A172 (cell line): ENCODE measurements around the gene ARHGEF7. TPM values are rescaled to one million over a fixed set of nuclear protein-coding genes. Genes with fewer than 3 reads are reported as not detected.
A peak's percentile ranks its signal among the peaks of the same experiment; 100 is the strongest.

Experiments used
- DNase-seq: peaks from one replicate; pipeline ENCODE4 v3.0.0-alpha.2; 2015; ENCODE audit warnings: low spot score
- total RNA-seq: library from RNA; depleted of rRNA; stranded (reverse); fragments of >200 nt; shearing (Covaris generic); gene quantifications from 2 replicates; pipeline ENCODE4 v1.2.3, GENCODE V29; 2014

The ARHGEF7 gene
- total RNA-seq, 1 experiment from 2014 or later: 26.9 TPM

DNA sequence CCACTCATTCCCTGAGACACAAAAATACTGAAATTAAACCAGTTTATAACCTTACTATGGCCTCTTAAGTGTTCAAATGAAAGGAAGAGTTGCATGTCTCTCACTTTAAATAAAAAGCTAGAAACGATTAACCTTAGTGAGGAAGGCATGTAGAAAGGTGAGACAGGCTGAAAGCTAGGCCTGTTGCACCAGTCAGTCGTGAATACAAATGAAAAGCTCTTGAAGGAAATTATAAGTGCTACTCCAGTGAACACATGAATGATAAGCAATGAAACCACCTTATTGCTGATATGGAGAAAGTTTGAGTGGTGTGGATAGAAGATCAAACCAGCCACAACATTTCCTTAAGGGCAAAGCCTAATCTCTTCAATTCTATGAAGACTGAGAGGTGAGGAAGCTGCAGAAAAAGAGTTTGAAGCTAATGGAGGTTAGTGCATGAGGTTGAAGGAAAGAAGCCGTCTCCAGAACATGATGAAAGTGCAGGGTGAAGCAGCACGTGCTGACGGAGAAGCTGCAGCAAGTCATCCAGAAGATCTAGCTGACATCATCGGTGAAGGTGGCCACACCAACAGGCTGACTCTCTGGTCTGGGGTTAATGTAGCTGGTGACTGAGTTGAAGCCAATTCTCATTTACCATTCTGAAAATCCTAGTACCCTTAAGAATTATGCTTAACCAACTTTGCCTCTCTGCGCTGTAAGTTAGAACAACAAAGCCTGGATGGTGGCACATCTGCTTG, 110.9 kb downstream of the ARHGEF7 start:
- no peak for DNase-seq

DNA sequence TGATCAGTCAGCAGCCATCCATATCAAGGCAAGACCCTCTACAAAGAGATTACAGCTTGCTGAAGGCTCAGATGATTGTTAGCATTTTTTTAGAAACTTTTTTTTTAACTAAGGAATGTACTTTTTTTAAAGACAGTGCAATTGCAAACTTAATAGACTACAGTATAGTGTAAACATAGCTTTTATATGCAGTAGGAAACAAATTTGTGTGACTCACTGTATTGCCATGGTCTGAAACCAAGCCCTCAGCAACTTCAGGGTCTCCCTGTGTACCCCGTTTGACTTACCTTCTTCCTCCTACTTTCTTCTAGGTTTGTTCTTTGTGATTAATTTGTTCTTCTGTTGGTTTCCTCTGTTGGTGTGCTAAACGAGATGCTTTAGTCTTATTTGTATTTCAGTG, 112.3 kb downstream of the ARHGEF7 start:
- no peak for DNase-seq

- DNase-seq: peak; percentile 7
Measured at GRCh38 chr13:111228262-111229144, 113.4 kb downstream of the ARHGEF7 start.

DNA sequence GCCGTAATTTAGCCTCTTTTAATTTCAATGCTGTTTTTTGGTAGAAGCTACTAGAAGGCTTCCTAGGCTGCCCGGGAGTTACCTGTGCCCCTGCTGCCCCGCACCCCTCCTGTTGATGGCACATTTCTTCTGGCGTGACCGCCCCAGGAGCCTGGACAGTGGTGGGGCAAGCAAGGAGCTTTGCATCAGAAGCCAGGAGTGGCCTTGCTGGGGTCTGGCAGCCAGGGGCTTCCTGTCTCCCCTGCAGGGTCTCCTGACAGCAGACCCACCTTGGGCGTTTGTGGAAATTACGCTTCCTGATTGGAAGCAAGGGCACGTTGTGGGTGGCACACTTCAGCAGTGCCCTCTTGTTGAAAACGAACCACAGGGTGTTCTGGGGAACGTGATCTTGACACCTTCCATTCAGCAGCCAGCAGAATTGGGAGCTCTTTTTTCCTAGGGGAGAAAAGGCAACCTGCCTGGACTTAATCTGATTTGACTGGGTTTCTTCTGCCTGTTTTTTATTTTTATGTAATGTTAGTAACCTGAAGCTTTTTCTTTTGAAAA, 115.3 kb downstream of the ARHGEF7 start:
- DNase-seq: no peak

- DNase-seq: no peak
Measured at GRCh38 chr13:111232191-111232590, 117.1 kb downstream of the ARHGEF7 start.

- no peak for DNase-seq
Measured at GRCh38 chr13:111233080-111233479, 118.0 kb downstream of the ARHGEF7 start.

- DNase-seq: no peak
Measured at GRCh38 chr13:111239764-111240670, 124.9 kb downstream of the ARHGEF7 start.

DNA sequence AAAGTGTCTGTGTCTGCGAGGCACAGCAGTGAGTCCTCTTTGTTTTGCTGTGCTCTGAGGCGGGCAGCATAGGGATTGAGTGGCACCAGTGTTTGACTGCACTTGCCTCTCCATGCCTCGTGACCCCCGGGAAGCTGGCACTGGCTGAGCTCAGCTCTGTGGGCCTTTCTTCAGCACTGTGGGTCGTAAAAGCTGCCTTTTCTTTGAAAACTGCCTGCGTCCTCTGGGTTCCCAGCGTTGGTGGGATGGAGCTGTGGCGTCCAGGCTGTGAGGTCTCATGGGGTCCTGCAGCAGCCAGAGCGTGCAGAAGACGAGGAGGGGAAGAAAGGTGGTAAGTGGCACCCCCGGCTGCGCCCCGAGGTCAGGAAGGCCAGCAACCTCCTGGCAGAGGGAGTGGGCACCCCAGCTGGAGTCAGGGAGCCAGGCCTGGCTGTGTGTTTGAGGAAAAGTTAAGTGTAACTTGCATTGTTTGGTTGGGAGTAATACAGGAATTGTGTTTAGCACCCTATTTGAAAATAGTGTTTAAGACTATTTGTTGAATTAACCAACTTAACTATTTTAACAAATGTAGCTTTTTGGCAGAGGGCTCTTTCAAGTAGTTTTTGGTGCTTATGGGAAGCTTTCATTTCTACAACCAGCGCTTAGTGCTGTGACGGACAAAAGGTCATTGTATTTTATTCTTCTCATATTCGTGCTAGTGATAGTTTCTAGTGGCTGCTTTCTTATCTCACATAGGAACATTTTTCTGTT, 126.1 kb downstream of the ARHGEF7 start:
- DNase-seq: no peak

DNA sequence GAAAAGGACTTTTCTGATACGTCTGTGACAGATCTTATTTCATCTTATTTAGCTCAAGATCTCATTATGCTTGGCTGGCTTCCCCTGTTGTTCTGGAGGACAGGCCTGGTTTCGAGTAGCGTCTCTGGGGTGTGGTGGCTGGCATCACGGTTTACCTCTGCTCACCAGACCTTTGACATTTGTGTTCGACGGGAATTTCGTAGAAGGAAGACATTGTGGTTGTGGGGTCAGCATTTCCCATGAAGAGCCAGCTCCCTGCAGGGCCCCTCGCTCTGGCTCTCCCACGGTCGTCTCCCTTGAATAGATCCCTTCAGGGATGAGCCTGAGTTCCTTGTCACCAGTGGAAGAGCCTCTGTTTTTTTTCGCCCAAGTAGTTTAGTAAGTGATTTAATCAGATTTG, 126.8 kb downstream of the ARHGEF7 start:
- DNase-seq: no peak

DNA sequence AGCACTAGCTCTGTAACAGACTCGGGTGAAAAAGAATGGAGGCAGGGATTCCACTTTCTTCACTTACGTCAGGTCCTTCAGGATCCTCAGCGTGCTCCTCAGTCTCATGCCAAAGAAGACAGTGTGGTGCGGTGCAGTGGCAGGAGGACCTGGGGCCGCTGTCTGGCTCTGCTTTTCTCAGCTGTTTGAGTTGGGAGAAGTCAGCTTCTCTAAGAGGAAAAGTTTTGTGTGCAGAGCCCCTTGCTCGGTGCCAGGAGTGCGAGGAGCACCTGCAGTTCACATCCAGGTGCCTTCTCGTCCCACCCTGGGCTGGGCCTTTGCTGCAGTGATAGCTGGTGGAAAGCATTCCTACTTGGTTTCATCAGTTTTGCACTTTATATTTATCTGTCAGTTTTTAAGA, 127.5 kb downstream of the ARHGEF7 start:
- no peak for DNase-seq

- DNase-seq: no peak
Measured at GRCh38 chr13:111243981-111244380, 128.9 kb downstream of the ARHGEF7 start.

- no peak for DNase-seq
Measured at GRCh38 chr13:111245576-111246384, 130.7 kb downstream of the ARHGEF7 start.

GRCh38 chr13:111247552-111247951, 132.4 kb downstream of the ARHGEF7 start:
- no peak for DNase-seq

DNA sequence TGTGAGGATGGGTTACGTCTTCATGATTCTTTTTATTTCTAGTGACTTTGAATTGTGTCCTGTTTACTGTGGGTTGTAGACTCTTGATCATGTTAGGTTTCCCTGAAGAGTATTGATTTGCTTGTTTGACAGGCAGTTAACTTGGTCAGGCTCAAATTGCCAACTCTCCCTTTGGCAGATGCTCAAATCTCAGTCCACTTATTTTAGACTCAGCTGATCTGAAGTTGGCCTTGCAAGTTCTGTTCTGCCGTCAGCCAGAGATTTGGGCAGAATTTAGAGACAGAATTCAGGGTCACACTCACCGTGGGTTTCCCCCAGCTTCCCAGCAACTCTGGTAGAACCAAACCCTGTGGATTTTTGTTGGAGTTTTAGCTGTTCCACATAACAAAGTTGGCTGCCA, 133.7 kb downstream of the ARHGEF7 start:
- DNase-seq: no peak

- DNase-seq: no peak
Measured at GRCh38 chr13:111249637-111250360, 134.7 kb downstream of the ARHGEF7 start.

DNA sequence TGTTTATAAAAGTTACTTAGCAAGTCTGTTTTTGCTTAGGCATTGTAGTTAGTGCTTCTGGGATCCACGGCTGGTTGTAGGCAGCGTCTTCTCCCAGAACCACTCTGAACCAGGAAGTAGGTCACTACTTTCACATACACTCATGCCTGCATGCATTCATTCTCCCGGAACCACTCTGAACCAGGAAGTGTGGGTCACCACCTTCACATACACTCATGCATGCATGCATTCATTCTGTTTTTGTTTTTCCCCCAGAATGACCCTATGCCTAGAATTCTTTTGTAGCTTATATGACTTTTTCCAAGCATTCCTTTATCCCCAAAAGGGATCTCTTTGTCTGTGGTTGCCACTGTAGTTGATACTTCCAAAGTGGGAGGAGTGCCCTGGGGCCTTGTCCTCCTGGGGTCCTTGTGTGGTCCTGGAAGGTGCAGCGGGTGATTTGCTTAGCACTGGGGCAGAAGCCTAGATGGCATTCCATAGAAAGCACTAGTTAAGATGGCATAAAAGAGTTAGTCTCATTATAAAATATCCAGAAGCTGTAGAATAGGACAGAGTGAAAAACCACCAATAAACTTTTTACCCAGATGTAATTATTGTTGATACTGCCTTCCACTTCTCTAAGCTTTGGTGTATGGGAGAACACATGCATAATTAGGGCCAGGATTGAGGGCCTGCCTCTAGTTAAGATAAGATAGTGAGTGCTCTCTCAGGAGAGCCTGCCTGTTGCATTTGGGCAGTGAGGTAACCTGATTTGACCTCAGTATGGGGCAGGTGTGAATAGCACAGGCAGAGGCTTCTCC, 136.7 kb downstream of the ARHGEF7 start:
- DNase-seq: no peak

DNA sequence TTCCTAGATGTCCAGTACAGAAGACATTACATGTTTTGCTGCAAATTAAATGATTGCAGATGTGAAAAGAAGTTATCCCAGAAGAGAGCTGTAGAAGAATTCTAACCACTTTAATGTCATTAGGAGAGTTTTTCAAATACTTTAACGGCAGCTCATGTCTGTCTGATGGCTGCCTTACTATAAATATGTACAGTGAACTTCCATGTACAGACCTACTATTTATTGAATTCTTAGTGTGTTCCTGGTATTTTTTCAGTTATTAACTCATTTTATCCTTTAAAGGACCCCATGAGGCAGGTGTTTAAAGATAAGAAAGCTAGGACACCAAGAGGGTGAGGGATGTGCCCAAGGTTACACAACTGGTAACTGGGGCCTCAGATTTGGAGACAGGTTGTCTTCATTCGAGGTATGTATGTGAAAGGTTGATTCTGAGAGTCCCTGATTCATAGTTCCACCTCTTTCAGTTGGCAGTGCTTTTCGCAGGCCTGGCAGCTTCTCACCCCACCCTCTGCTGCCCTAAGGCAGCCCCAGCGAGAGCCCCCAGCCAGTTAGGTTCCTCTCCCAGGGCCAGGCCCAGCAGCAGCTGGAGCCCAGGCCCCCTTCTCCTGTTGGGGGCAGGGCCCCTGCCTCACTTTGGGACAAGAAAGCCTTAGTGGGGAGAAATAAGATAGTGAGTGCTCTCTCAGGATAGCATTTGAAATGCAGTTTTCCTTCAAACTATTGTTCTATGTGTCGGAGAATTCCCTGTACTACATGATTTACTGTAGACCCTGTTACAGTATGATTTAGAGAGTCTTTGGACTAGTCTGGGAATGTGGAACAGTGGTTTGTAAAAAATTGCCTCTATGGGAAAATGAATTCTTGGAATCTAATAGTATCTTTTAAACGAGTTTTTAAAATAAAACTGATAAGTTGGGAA, 137.6 kb downstream of the ARHGEF7 start:
- no peak for DNase-seq
